Activated CD4-positive, CD25-positive, alpha-beta regulatory T cell (primary cell): Measurements from ENCODE around the gene SMARCAL1.

Source experiments
- DNase-seq, 4 experiments: peaks; one replicate each; lab custom pipeline; 2025; lab: John Stamatoyannopoulos, UW

The SMARCAL1 gene

GRCh38 chr2:216392945-216393840, 19.1 kb upstream of the SMARCAL1 start:
- DNase-seq, result no peak

- no peak for DNase-seq
These were observed 17.4 kb upstream of the SMARCAL1 start for GRCh38 chr2:216394881-216395280.

- DNase-seq, result no peak
These were observed 12.7 kb upstream of the SMARCAL1 start for GRCh38 chr2:216399621-216400020.

- DNase-seq, result no peak
These were observed 9.5 kb upstream of the SMARCAL1 start for GRCh38 chr2:216402751-216403150.

GRCh38 chr2:216404010-216404618, 8.2 kb upstream of the SMARCAL1 start:
- DNase-seq, result peak in 3 of 4 experiments; percentile 7 to 40 (median 8)

GRCh38 chr2:216405588-216405987, 6.7 kb upstream of the SMARCAL1 start:
- DNase-seq, result no peak

- no peak for DNase-seq
These were observed 5.5 kb upstream of the SMARCAL1 start for GRCh38 chr2:216406826-216407225.

- DNase-seq, result no peak
These were observed 3.6 kb upstream of the SMARCAL1 start for GRCh38 chr2:216408426-216409290.

- DNase-seq, result no peak
These were observed 1.7 kb upstream of the SMARCAL1 start for GRCh38 chr2:216410550-216410949.

GRCh38 chr2:216413882-216414281, 1.6 kb downstream of the SMARCAL1 start:
- no peak for DNase-seq

- DNase-seq, result no peak
These were observed 2.6 kb downstream of the SMARCAL1 start for GRCh38 chr2:216414772-216415319.

GRCh38 chr2:216415541-216415940, 3.3 kb downstream of the SMARCAL1 start:
- no peak for DNase-seq

GRCh38 chr2:216416571-216417307, 4.5 kb downstream of the SMARCAL1 start:
- no peak for DNase-seq

GRCh38 chr2:216418981-216419380, 6.7 kb downstream of the SMARCAL1 start:
- DNase-seq, result no peak

GRCh38 chr2:216420367-216421101, 8.2 kb downstream of the SMARCAL1 start:
- no peak for DNase-seq

- DNase-seq, result no peak
These were observed 10.8 kb downstream of the SMARCAL1 start for GRCh38 chr2:216423071-216423470.

GRCh38 chr2:216424274-216424673, 12.0 kb downstream of the SMARCAL1 start:
- DNase-seq, result no peak

- DNase-seq, result no peak
These were observed 12.9 kb downstream of the SMARCAL1 start for GRCh38 chr2:216425008-216425787.

- no peak for DNase-seq
These were observed 14.0 kb downstream of the SMARCAL1 start for GRCh38 chr2:216426166-216426777.
